Smooth muscle cell (in vitro differentiated cells): ENCODE data around the gene C1orf232. TPM values are rescaled to one million over a fixed set of nuclear protein-coding genes. Genes with fewer than 3 reads are reported as not detected.
A peak's percentile ranks its signal among the peaks of the same experiment; 100 is the strongest.

Source experiments
- DNase-seq: peaks from one replicate; lab custom pipeline; 2025; ENCODE audit not compliant: unreplicated experiment; lab: John Stamatoyannopoulos, UW
- H2AFZ ChIP-seq: fragments of 200-600 bp; sonication (generic); 2 replicates; pipeline ENCODE4 v1.6.0; 2016; ENCODE audit warnings: antibody characterized with exemption, low read depth, mild to moderate bottlenecking
- H3F3A ChIP-seq: fragments of 200-600 bp; sonication (generic); 2 replicates; pipeline ENCODE4 v1.6.0; 2017; ENCODE audit warnings: antibody characterized with exemption, low read depth
- H3K27ac ChIP-seq: fragments of 200-600 bp; sonication (generic); 2 replicates; pipeline ENCODE4 v1.5.1; 2016; ENCODE audit warnings: low read depth, mild to moderate bottlenecking
- H3K27me3 ChIP-seq: fragments of 200-600 bp; sonication (generic); 2 replicates; pipeline ENCODE4 v1.6.1; 2016; ENCODE audit warnings: low read depth, mild to moderate bottlenecking
- H3K36me3 ChIP-seq: fragments of 200-600 bp; sonication (generic); 2 replicates; pipeline ENCODE4 v1.5.1; 2016; ENCODE audit warnings: low read depth
- H3K4me1 ChIP-seq: fragments of 200-600 bp; sonication (generic); 2 replicates; pipeline ENCODE4 v1.5.1; 2016; ENCODE audit warnings: low read depth
- H3K4me2 ChIP-seq: fragments of 200-600 bp; sonication (generic); 2 replicates; pipeline ENCODE4 v1.6.0; 2016; ENCODE audit warnings: mild to moderate bottlenecking
- H3K4me3 ChIP-seq: fragments of 200-600 bp; sonication (generic); 2 replicates; pipeline ENCODE4 v1.5.1; 2016; ENCODE audit warnings: mild to moderate bottlenecking
- H3K79me2 ChIP-seq: fragments of 200-600 bp; sonication (generic); 2 replicates; pipeline ENCODE4 v1.6.0; 2016; ENCODE audit warnings: low read depth, mild to moderate bottlenecking
- H3K9ac ChIP-seq: fragments of 200-600 bp; sonication (generic); 2 replicates; pipeline ENCODE4 v1.6.0; 2016; ENCODE audit warnings: low read depth
- H3K9me3 ChIP-seq: fragments of 200-600 bp; sonication (generic); replicated peaks from 2 replicates; pipeline ENCODE4 v1.5.1; 2016; ENCODE audit warnings: low read depth
- H4K20me1 ChIP-seq: fragments of 200-600 bp; sonication (generic); 2 replicates; pipeline ENCODE4 v1.6.0; 2016; ENCODE audit warnings: low read depth
- CTCF ChIP-seq: fragments of 200-600 bp; sonication (generic); IDR thresholded peaks from 2 replicates; pipeline ENCODE4 v1.5.1; 2017; ENCODE audit warnings: borderline replicate concordance, mild to moderate bottlenecking, antibody characterized with exemption; ENCODE audit not compliant: insufficient read depth, poor library complexity, severe bottlenecking
- WGBS: methylation state at CpG from one replicate; pipeline ENCODE4 v1.1.7; 2016; ENCODE audit warnings: low lambda C conversion rate; 5-methylcytosine and 5-hydroxymethylcytosine counted together
- polyA plus RNA-seq: library from polyadenylated mRNA; unstranded; fragments of >200 nt; fragmentation: Nextera tagmentation; extraction: Ambion mirVana; gene quantifications from 2 replicates; pipeline ENCODE4 v1.2.1, GENCODE V29; 2016
- total RNA-seq: library from RNA; depleted of rRNA; stranded (reverse); fragments of >200 nt; gene quantifications from 2 replicates; pipeline ENCODE4 v1.2.3, GENCODE V29; 2014

The C1orf232 gene
- total and polyA plus RNA-seq, 2 experiments from 2014 or later, result not detected

DNA sequence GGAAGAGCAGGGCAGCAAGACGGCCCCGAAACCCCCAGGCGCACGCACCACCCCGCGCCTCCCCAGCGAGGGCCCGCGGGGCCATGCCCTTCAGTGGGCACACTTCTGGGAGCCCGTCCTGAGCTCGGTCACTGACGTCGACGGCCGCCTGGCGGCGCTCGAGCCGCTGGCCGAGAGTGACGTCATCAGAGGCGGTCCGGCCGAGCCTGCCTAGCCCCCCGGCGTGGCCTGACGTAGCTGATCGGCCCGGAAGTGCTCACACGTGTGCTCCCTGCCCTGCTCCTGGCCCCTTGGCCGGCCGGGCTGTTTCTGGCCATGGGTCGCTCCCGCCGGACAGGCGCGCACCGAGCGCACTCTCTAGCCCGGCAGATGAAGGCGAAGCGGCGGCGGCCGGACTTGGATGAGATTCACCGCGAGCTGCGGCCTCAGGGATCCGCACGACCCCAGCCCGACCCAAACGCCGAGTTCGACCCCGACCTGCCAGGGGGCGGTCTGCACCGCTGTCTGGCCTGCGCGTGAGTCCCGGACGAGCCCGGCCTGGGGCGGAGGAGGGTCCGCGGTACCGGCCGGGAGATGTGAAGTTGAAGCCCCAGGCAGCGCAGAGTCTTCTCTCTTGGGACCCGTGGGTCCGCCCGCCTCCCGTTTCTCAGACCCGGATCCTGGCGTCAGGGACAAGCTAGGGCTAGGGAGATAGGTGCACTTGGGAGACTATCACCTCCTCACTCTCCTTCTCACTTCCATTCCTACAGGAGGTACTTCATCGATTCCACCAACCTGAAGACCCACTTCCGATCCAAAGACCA, 1.1 kb upstream of the C1orf232 start, which contains the start of gene ZNF593:
ZNF593 (plus strand) TSS at position 240 of the 803 bp plus-strand sequence; CDS start at position 316, 76 bp downstream.
- Histone ChIP-seq H3K27me3 (no peaks in the 10 kb centered on the region), H3K4me3 (peak within 1 kb of the TSS; percentile 84), H3F3A (peaks cover 8% of the 10 kb centered on the region), H3K79me2 (peaks cover 4% of the 10 kb centered on the region), H3K4me2 (peak within 1 kb of the TSS; percentile 97), H3K4me1 (peaks cover 29% of the 10 kb centered on the region), H3K27ac (peak within 1 kb of the TSS; percentile 70), H2AFZ (peak within 1 kb of the TSS; percentile 80), H3K9ac (peak within 1 kb of the TSS; percentile 93), H3K9me3 (no peaks in the 10 kb centered on the region), H4K20me1 (no peaks in the 10 kb centered on the region), H3K36me3 (no peaks in the 10 kb centered on the region)
- peak; percentile 83 for TF ChIP-seq CTCF
- WGBS, result 3% methylated on average over 76 of the region's 76 CpGs
- DNase-seq, result peak; percentile 81

DNA sequence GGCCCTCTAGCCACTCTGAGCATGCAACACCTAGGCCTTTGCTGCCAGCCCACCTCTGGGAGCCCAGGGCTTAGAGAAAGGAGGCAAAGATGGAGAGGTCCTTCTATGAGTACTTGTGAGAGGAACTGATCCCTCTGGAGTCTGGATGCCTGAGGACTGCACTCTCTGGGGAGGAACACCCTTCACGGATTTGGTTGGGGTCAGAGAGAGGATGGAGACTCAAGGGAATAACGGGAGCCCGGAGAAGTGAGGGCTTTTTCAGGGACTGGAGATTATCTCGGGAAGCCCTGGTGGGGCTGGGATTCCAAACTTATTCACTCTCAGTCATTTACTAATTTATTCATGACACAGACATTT, 413 bp upstream of the C1orf232 start:
- H3K4me3 ChIP-seq, result peak overlapping the region; percentile 84
- no peak for TF ChIP-seq CTCF
- H3K9ac ChIP-seq, result no peak overlapping the region

GRCh38 chr1:26166719-26167281, 2.0 kb downstream of the C1orf232 start:
- no peak for DNase-seq
- Histone ChIP-seq H3K27ac (no peak overlapping the region), H4K20me1 (no peaks in the 10 kb centered on the region), H3K79me2 (peaks cover 4% of the 10 kb centered on the region), H3K27me3 (no peaks in the 10 kb centered on the region), H3K4me3 (no peak overlapping the region), H3K36me3 (no peaks in the 10 kb centered on the region), H3K9ac (no peak overlapping the region), H3K4me1 (peaks cover 33% of the 10 kb centered on the region), H3F3A (peaks cover 8% of the 10 kb centered on the region), H3K9me3 (no peaks in the 10 kb centered on the region), H2AFZ (no peak overlapping the region), H3K4me2 (no peak overlapping the region)
- 89% methylated on average over 4 of the region's 4 CpGs for WGBS
- TF ChIP-seq CTCF, result no peak

More for the DNA sequence above, 413 bp upstream of the C1orf232 start:
- Histone ChIP-seq H3K9me3 (no peaks in the 10 kb centered on the region), H3F3A (peaks cover 8% of the 10 kb centered on the region), H4K20me1 (no peaks in the 10 kb centered on the region), H3K4me1 (peaks cover 29% of the 10 kb centered on the region), H3K27me3 (no peaks in the 10 kb centered on the region), H2AFZ (peak overlapping the region; percentile 79), H3K79me2 (peaks cover 4% of the 10 kb centered on the region), H3K27ac (no peak overlapping the region), H3K36me3 (no peaks in the 10 kb centered on the region), H3K4me2 (peak overlapping the region; percentile 97)
- DNase-seq, result no peak
- 50% methylated on average over 4 of the region's 4 CpGs for WGBS
